GM12878 (cell line): ENCODE measurements around the gene TMEM150A. TPM values are rescaled to one million over a fixed set of nuclear protein-coding genes. Genes with fewer than 3 reads are reported as not detected.

ENCODE experiments used
- ATAC-seq: fragments of 200-7000 bp; cut with Tn5 transposase; 3 replicates; pipeline ENCODE4 v1.9.1; 2020; ENCODE audit warnings: mild to moderate bottlenecking, moderate library complexity
- BruUV-seq: library from RNA; stranded (reverse); fragments of 400-500 nt; replicated peaks from 2 replicates; lab custom pipeline; 2021; lab: Mats Ljungman, UMichigan
- CTCF ChIA-PET: fragments of 300-600 bp; sonication (Branson Sonifier 250); formaldehyde crosslinking; extraction: SDS; loops from one replicate; lab custom pipeline; 2021; ENCODE audit warnings: inconsistent platforms; lab: Yijun Ruan, JAX
- POLR2A ChIA-PET: fragments of 350-600 bp; formaldehyde crosslinking; extraction: SDS; loops from one replicate; lab custom pipeline; 2021; ENCODE audit warnings: inconsistent platforms; lab: Charles Lee
- RAD21 ChIA-PET: fragments of 300-600 bp; sonication (Branson Sonifier 250); formaldehyde crosslinking; loops from one replicate; lab custom pipeline; 2023; ENCODE audit warnings: antibody characterized with exemption; ENCODE audit not compliant: unreplicated experiment; lab: Charles Lee
- SMC1A ChIA-PET: fragments of 300-600 bp; sonication (Branson Sonifier 250); formaldehyde crosslinking; loops from one replicate; lab custom pipeline; 2023; ENCODE audit not compliant: unreplicated experiment, uncharacterized antibody; lab: Charles Lee
- DNase-seq: peaks from one replicate; pipeline ENCODE4 v3.0.0-alpha.2; 2011; ENCODE audit warnings: low read depth, low spot score
- FAIRE-seq: peaks from 3 replicates; lab custom pipeline; 2011; peaks lifted over from hg19 to GRCh38; lab: Jason Lieb, UNC
- H2AFZ ChIP-seq: 2 replicates; pipeline ENCODE4 v1.6.0; 2011; ENCODE audit warnings: low read depth, low read length, control low read depth; ENCODE audit not compliant: control insufficient read depth
- H3K27ac ChIP-seq: 2 replicates; pipeline ENCODE4 v1.5.1; 2011; ENCODE audit warnings: control low read depth; ENCODE audit not compliant: control insufficient read depth, insufficient read depth
- H3K27me3 ChIP-seq, 2 experiments: replicated peaks in 1 of 2; 2 replicates each; pipeline versions ENCODE4 v1.6.0 to v1.6.1; 2011; ENCODE audit warnings: low read length in 1 of 2; ENCODE audit not compliant: control insufficient read depth in 2 of 2, insufficient read depth in 2 of 2
- H3K36me3 ChIP-seq, 2 experiments: 2 replicates each; pipeline ENCODE4 v1.5.1; 2011; ENCODE audit warnings: low read length in 1 of 2; ENCODE audit not compliant: control insufficient read depth in 2 of 2, insufficient read depth in 2 of 2
- H3K4me1 ChIP-seq: 2 replicates; pipeline ENCODE4 v1.6.1; 2011; ENCODE audit warnings: mild to moderate bottlenecking, low read length, moderate library complexity, mixed read lengths; ENCODE audit not compliant: control insufficient read depth, insufficient read depth
- H3K4me2 ChIP-seq: 2 replicates; pipeline ENCODE4 v1.6.0; 2011; ENCODE audit warnings: control low read depth; ENCODE audit not compliant: control insufficient read depth, insufficient read depth
- H3K4me3 ChIP-seq: fragments of 200-600 bp; sonication (generic); 2 replicates; pipeline ENCODE4 v1.5.1; 2016
- H3K79me2 ChIP-seq: 2 replicates; pipeline ENCODE4 v1.6.0; 2011; ENCODE audit warnings: low read length; ENCODE audit not compliant: control insufficient read depth, insufficient read depth
- H3K9ac ChIP-seq: 2 replicates; pipeline ENCODE4 v1.8.0; 2011; ENCODE audit warnings: low read length, control low read depth, mixed read lengths; ENCODE audit not compliant: control insufficient read depth, insufficient read depth
- H3K9me3 ChIP-seq: replicated peaks from 3 replicates; pipeline ENCODE4 v1.5.1; 2011; ENCODE audit warnings: mild to moderate bottlenecking, low read length; ENCODE audit not compliant: control insufficient read depth, insufficient read depth
- H4K20me1 ChIP-seq: 2 replicates; pipeline ENCODE4 v1.6.0; 2011; ENCODE audit not compliant: control insufficient read depth, insufficient read depth
- CBFB ChIP-seq: IDR thresholded peaks from 2 replicates; pipeline ENCODE4 v1.6.1; 2016; ENCODE audit warnings: antibody characterized with exemption, low read depth
- CHD2 ChIP-seq: IDR thresholded peaks from 2 replicates; pipeline ENCODE4 v1.6.1; 2011; ENCODE audit warnings: low read depth, low read length, improper control_type of control experiment, borderline replicate concordance
- DPF2 ChIP-seq: fragments of 450-650 bp; IDR thresholded peaks from 2 replicates; pipeline ENCODE4 v1.6.1; 2017; ENCODE audit warnings: mild to moderate bottlenecking
- HDAC2 ChIP-seq: fragments of 200-600 bp; sonication (generic); IDR thresholded peaks from 2 replicates; pipeline ENCODE4 v1.6.1; 2017
- IRF4 ChIP-seq: IDR thresholded peaks from 2 replicates; pipeline ENCODE4 v1.6.1; 2011; ENCODE audit warnings: low read depth, low read length
- JUND ChIP-seq: IDR thresholded peaks from 2 replicates; pipeline ENCODE4 v1.6.1; 2012; ENCODE audit warnings: low read depth, mild to moderate bottlenecking, low read length, improper control_type of control experiment, moderate library complexity
- POLR2A ChIP-seq: IDR thresholded peaks from 2 replicates; pipeline ENCODE4 v1.6.1; 2011; ENCODE audit warnings: low read depth, mild to moderate bottlenecking, low read length
- POLR2AphosphoS5 ChIP-seq: IDR thresholded peaks from 2 replicates; pipeline ENCODE4 v1.6.1; 2011; ENCODE audit warnings: mild to moderate bottlenecking, low read length, inconsistent platforms
- POU2F2 ChIP-seq: IDR thresholded peaks from 3 replicates; pipeline ENCODE4 v1.6.1; 2011; ENCODE audit warnings: low read depth, mild to moderate bottlenecking, low read length, borderline replicate concordance
- STAT1 ChIP-seq: fragments of 450-650 bp; conservative IDR thresholded peaks from 2 replicates; pipeline ENCODE4 v1.6.1; 2014; ENCODE audit warnings: antibody characterized with exemption, mild to moderate bottlenecking
- YY1 ChIP-seq: IDR thresholded peaks from 2 replicates; pipeline ENCODE4 v1.6.1; 2011; ENCODE audit warnings: low read depth, mild to moderate bottlenecking, low read length
- ZNF622 ChIP-seq: fragments of 450-650 bp; IDR thresholded peaks from 2 replicates; pipeline ENCODE4 v1.6.1; 2017; ENCODE audit warnings: mild to moderate bottlenecking, inconsistent platforms
- WGBS: methylation state at CpG from one replicate; pipeline ENCODE4 v1.1.6; 2016; ENCODE audit warnings: low lambda C conversion rate; ENCODE audit not compliant: insufficient replicate concordance, insufficient coverage; ENCODE audit errors: missing lambda C conversion rate; 5-methylcytosine and 5-hydroxymethylcytosine counted together
- in situ Hi-C: fragments of 300-500 bp; cut with MboI; formaldehyde crosslinking; loops from 9 replicates; pipeline ENCODE4 v1.14.3; 2018; ENCODE audit warnings: mixed read lengths
- intact Hi-C: fragments of 100-400 bp; cut with micrococcal nuclease; formaldehyde crosslinking; loops from one replicate; pipeline ENCODE4 v1.14.2; 2022; ENCODE audit not compliant: unreplicated experiment
- polyA plus RNA-seq, 11 experiments: library from polyadenylated mRNA; depleted of rRNA in 4 of 11; unstranded in 6 of 11; stranded (reverse) in 5 of 11; fragments of >200 nt; fragmentation: Nextera tagmentation in 4 of 11; fragmentation: Illumina TruSeq in 1 of 11; extraction: Ambion mirVana in 4 of 11; extraction: Trizol in 1 of 11; gene quantifications; 1 replicate in 1 of 11; 2 replicates in 10 of 11; pipeline versions ENCODE4 v1.2.1 to v1.2.3, GENCODE V29; 2011 to 2016; ENCODE audit warnings: inconsistent platforms in 2 of 11, missing spikeins in 2 of 11, low read depth in 1 of 11
- total RNA-seq, 4 experiments: library from RNA; depleted of rRNA in 3 of 4; stranded (reverse); fragments of >200 nt in 3 of 4; fragmentation: Illumina TruSeq in 1 of 4; extraction: Trizol in 1 of 4; gene quantifications; 2 replicates each; pipeline versions ENCODE4 v1.2.1 to v1.2.3, GENCODE V29; 2013 to 2021
- TF ChIP-seq, protein P1 (sequence below): fragments of 150-350 bp; IDR thresholded peaks from 2 replicates; pipeline ENCODE4 v1.6.1; 2014; ENCODE audit warnings: mild to moderate bottlenecking, low read depth, low read length
- TF ChIP-seq, protein P2 (sequence below): fragments of 450-650 bp; IDR thresholded peaks from 2 replicates; pipeline ENCODE4 v1.6.1; 2017; ENCODE audit warnings: mild to moderate bottlenecking, low read depth, inconsistent platforms; ENCODE audit not compliant: poor library complexity, severe bottlenecking
- TF ChIP-seq, protein P3 (sequence below): fragments of 450-650 bp; IDR thresholded peaks from 2 replicates; pipeline ENCODE4 v1.6.1; 2017; ENCODE audit warnings: low read depth, mild to moderate bottlenecking, moderate library complexity

Gene TMEM150A
- total and polyA plus RNA-seq, 10 of the 15 experiments (the other 5 are each of a cell fraction or from before 2014, with no cell fraction given), result 0.45 to 4.4 (median 2.6) TPM

DNA sequence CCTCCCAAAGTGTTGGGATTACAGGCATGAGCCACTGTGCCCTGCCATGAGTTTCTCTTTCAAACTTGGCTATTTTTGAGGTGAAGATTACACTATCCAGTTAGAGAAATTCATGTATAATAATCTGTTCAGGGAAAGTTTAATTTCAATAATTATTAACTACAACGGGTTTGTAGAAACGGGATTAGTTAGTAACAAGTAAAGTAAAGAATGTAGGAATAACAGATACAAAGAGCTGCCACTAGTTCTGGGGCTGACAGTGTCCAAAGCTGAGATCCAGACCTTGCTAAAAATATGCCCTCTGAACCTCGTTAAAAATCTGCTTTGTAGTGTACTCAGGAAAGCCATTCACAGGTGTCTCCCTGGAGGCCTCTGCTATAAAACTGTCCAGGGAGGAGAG, 48.6 kb upstream of the TMEM150A start:
- Histone ChIP-seq H3K79me2 (no peaks in the 10 kb centered on the region), H3K9me3 (no peaks in the 10 kb centered on the region), H3K27me3 (no peaks in the 10 kb centered on the region), H2AFZ (no peak overlapping the region), H3K4me2 (no peak overlapping the region), H3K36me3 (peaks cover 20 to 23% of the 10 kb centered on the region in 2 experiments), H3K4me1 (peaks cover 13% of the 10 kb centered on the region), H3K4me3 (no peak overlapping the region), H3K9ac (no peak overlapping the region), H3K27ac (no peak overlapping the region), H4K20me1 (no peaks in the 10 kb centered on the region)
- BruUV-seq, result no TSS peak
- ChIA-PET CTCF (interaction anchor here (1.0 to 3.2 kb wide), 3 partner anchors 14 to 57 kb away, joined by 3 to 15 read pairs (median 4); no protein-coding TSS in a partner anchor), SMC1A (no interaction called here), POLR2A (interaction anchor here (0.6 kb wide), 1 partner anchor 12 kb away, joined by 5 read pairs; no protein-coding TSS in a partner anchor), RAD21 (interaction anchor here (1.0 to 4.1 kb wide), 2 partner anchors 14 to 232 kb away, joined by 3 to 16 read pairs; partner anchors contain the start of gene SH2D6)
- in situ Hi-C loops (no loop called here), intact Hi-C loops (no loop called here)
- WGBS, result 80% methylated on average over 3 of the region's 3 CpGs
- no peak for TF ChIP-seq CHD2
- no peak for TF ChIP-seq DPF2
- TF ChIP-seq JUND, result no peak
- no peak for TF ChIP-seq POLR2A
- no peak for ATAC-seq
- no peak for DNase-seq
- no peak for FAIRE-seq

DNA sequence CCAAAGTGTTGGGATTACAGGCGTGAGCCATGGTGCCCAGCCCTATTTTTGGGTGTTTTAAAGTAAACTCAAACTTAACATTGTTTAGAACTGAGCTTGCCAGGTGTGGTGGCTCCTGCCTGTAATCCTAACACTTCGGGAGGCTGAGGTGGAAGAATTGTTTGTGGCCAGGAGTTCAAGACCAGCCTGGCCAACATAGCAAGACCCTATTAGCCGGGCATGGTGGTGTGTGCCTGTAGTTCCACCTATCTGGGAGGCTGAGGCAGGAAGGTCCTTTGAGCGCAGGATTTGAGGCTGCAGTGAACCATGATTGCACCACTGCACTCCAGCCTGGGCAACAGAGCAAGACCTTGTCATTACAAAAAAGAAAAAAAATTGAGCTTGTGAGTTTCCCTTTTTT, 48.0 kb upstream of the TMEM150A start:
- intact Hi-C loops, result no loop called here
- Histone ChIP-seq H3K4me2 (no peak overlapping the region), H3K27me3 (no peaks in the 10 kb centered on the region), H3K36me3 (peaks cover 23 to 27% of the 10 kb centered on the region in 2 experiments), H4K20me1 (no peaks in the 10 kb centered on the region), H3K4me3 (no peak overlapping the region), H3K4me1 (peaks cover 13% of the 10 kb centered on the region), H3K9me3 (no peaks in the 10 kb centered on the region), H3K27ac (no peak overlapping the region), H3K79me2 (no peaks in the 10 kb centered on the region), H2AFZ (no peak overlapping the region), H3K9ac (no peak overlapping the region)
- in situ Hi-C loops, result no loop called here
- ChIA-PET SMC1A (no interaction called here), CTCF (interaction anchor here (0.6 to 3.3 kb wide), 6 partner anchors 9 to 107 kb away, joined by 3 to 36 read pairs (median 4); no protein-coding TSS in a partner anchor), POLR2A (no interaction called here), RAD21 (interaction anchor here (1.0 to 4.1 kb wide), 2 partner anchors 13 to 231 kb away, joined by 3 to 16 read pairs; partner anchors contain the start of gene SH2D6)
- DNase-seq (no peak), ATAC-seq (no peak), FAIRE-seq (no peak)
- BruUV-seq, result no TSS peak
- 93% methylated on average over 4 of the region's 4 CpGs for whole genome bisulfite sequencing
- TF ChIP-seq, protein P1, sequence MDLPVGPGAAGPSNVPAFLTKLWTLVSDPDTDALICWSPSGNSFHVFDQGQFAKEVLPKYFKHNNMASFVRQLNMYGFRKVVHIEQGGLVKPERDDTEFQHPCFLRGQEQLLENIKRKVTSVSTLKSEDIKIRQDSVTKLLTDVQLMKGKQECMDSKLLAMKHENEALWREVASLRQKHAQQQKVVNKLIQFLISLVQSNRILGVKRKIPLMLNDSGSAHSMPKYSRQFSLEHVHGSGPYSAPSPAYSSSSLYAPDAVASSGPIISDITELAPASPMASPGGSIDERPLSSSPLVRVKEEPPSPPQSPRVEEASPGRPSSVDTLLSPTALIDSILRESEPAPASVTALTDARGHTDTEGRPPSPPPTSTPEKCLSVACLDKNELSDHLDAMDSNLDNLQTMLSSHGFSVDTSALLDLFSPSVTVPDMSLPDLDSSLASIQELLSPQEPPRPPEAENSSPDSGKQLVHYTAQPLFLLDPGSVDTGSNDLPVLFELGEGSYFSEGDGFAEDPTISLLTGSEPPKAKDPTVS, result no peak
- TF ChIP-seq POLR2AphosphoS5, result no peak
- TF ChIP-seq CBFB, result no peak
- TF ChIP-seq, protein P2, sequence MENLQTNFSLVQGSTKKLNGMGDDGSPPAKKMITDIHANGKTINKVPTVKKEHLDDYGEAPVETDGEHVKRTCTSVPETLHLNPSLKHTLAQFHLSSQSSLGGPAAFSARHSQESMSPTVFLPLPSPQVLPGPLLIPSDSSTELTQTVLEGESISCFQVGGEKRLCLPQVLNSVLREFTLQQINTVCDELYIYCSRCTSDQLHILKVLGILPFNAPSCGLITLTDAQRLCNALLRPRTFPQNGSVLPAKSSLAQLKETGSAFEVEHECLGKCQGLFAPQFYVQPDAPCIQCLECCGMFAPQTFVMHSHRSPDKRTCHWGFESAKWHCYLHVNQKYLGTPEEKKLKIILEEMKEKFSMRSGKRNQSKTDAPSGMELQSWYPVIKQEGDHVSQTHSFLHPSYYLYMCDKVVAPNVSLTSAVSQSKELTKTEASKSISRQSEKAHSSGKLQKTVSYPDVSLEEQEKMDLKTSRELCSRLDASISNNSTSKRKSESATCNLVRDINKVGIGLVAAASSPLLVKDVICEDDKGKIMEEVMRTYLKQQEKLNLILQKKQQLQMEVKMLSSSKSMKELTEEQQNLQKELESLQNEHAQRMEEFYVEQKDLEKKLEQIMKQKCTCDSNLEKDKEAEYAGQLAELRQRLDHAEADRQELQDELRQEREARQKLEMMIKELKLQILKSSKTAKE, result no peak
- TF ChIP-seq, protein P3, sequence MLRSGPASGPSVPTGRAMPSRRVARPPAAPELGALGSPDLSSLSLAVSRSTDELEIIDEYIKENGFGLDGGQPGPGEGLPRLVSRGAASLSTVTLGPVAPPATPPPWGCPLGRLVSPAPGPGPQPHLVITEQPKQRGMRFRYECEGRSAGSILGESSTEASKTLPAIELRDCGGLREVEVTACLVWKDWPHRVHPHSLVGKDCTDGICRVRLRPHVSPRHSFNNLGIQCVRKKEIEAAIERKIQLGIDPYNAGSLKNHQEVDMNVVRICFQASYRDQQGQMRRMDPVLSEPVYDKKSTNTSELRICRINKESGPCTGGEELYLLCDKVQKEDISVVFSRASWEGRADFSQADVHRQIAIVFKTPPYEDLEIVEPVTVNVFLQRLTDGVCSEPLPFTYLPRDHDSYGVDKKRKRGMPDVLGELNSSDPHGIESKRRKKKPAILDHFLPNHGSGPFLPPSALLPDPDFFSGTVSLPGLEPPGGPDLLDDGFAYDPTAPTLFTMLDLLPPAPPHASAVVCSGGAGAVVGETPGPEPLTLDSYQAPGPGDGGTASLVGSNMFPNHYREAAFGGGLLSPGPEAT, result no peak
- no peak for TF ChIP-seq ZNF622
- no peak for TF ChIP-seq IRF4
- TF ChIP-seq YY1, result no peak
- TF ChIP-seq POU2F2, result no peak
- TF ChIP-seq HDAC2, result no peak
- TF ChIP-seq STAT1, result no peak
